ENCODE measurements around the gene PIM3. TPM values are rescaled to one million over a fixed set of nuclear protein-coding genes. Genes with fewer than 3 reads are reported as not detected.

Gene PIM3
- total RNA-seq, 1 experiment from 2014 or later, result 58.2 TPM

DNA sequence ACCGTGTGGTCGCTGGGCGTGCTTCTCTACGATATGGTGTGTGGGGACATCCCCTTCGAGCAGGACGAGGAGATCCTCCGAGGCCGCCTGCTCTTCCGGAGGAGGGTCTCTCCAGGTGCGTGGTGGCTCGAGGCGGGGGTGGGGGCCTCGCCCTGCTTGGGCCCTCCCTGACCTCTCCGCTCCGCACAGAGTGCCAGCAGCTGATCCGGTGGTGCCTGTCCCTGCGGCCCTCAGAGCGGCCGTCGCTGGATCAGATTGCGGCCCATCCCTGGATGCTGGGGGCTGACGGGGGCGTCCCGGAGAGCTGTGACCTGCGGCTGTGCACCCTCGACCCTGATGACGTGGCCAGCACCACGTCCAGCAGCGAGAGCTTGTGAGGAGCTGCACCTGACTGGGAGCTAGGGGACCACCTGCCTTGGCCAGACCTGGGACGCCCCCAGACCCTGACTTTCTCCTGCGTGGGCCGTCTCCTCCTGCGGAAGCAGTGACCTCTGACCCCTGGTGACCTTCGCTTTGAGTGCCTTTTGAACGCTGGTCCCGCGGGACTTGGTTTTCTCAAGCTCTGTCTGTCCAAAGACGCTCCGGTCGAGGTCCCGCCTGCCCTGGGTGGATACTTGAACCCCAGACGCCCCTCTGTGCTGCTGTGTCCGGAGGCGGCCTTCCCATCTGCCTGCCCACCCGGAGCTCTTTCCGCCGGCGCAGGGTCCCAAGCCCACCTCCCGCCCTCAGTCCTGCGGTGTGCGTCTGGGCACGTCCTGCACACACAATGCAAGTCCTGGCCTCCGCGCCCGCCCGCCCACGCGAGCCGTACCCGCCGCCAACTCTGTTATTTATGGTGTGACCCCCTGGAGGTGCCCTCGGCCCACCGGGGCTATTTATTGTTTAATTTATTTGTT lies 2.4 kb downstream of the PIM3 start:
- no peaks in the 10 kb centered on the region for H3K9me3 ChIP-seq (ENCODE audit: control insufficient read depth, insufficient read depth, low read depth, low read length)
- BruUV-seq (replicated peaks), result no TSS peak
- H3K36me3 ChIP-seq (ENCODE audit: control insufficient read depth, insufficient read depth, low read length), result no peaks in the 10 kb centered on the region; the same call in none of the 2 replicates
- in situ Hi-C loops (cut with HindIII; ENCODE audit: low pct_unique_long_range_greater_than_20kb, low sequenced_read_pairs), result no loop called here
- ChIA-PET POLR2A (interaction anchor here (0.7 kb wide), 2 partner anchors 11 to 30 kb away, joined by 3 to 4 read pairs; no protein-coding TSS in a partner anchor), CTCF (interaction anchor here (0.6 kb wide), 2 partner anchors 89 to 186 kb away, joined by 3 to 5 read pairs; no protein-coding TSS in a partner anchor)
- peak overlapping the region; percentile 74 for H3K27ac ChIP-seq (ENCODE audit: low read length)
- ATAC-seq, result 0 out of 2 replicates have a peak, but pooled peaks have one; percentile 0
- intact Hi-C loops (cut with micrococcal nuclease; ENCODE audit: unreplicated experiment), result no loop called here
- peaks cover 58% of the 10 kb centered on the region for H3K4me1 ChIP-seq (ENCODE audit: control insufficient read depth, insufficient read depth, low read length)
- peak overlapping the region; percentile 70 to 71 for H3K4me3 ChIP-seq (ENCODE audit: low read depth in 2 of 2, low read length in 2 of 2)
- TF ChIP-seq, protein P1, sequence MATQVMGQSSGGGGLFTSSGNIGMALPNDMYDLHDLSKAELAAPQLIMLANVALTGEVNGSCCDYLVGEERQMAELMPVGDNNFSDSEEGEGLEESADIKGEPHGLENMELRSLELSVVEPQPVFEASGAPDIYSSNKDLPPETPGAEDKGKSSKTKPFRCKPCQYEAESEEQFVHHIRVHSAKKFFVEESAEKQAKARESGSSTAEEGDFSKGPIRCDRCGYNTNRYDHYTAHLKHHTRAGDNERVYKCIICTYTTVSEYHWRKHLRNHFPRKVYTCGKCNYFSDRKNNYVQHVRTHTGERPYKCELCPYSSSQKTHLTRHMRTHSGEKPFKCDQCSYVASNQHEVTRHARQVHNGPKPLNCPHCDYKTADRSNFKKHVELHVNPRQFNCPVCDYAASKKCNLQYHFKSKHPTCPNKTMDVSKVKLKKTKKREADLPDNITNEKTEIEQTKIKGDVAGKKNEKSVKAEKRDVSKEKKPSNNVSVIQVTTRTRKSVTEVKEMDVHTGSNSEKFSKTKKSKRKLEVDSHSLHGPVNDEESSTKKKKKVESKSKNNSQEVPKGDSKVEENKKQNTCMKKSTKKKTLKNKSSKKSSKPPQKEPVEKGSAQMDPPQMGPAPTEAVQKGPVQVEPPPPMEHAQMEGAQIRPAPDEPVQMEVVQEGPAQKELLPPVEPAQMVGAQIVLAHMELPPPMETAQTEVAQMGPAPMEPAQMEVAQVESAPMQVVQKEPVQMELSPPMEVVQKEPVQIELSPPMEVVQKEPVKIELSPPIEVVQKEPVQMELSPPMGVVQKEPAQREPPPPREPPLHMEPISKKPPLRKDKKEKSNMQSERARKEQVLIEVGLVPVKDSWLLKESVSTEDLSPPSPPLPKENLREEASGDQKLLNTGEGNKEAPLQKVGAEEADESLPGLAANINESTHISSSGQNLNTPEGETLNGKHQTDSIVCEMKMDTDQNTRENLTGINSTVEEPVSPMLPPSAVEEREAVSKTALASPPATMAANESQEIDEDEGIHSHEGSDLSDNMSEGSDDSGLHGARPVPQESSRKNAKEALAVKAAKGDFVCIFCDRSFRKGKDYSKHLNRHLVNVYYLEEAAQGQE (IDR thresholded peaks at IDR 0.05; ENCODE audit: insufficient read depth in 1 of 2, low read depth in 2 of 2, low read length in 1 of 2), result no peak
- TF ChIP-seq SIN3A (IDR thresholded peaks at IDR 0.05; ENCODE audit: borderline replicate concordance, insufficient read depth, low read depth, low read length) (no peak), POLR2AphosphoS5 (IDR thresholded peaks at IDR 0.05; ENCODE audit: low read depth, low read length) (no peak), TCF7L2 (IDR thresholded peaks at IDR 0.05; ENCODE audit: low read depth, low read length) (no peak)
- TF ChIP-seq, protein P2, sequence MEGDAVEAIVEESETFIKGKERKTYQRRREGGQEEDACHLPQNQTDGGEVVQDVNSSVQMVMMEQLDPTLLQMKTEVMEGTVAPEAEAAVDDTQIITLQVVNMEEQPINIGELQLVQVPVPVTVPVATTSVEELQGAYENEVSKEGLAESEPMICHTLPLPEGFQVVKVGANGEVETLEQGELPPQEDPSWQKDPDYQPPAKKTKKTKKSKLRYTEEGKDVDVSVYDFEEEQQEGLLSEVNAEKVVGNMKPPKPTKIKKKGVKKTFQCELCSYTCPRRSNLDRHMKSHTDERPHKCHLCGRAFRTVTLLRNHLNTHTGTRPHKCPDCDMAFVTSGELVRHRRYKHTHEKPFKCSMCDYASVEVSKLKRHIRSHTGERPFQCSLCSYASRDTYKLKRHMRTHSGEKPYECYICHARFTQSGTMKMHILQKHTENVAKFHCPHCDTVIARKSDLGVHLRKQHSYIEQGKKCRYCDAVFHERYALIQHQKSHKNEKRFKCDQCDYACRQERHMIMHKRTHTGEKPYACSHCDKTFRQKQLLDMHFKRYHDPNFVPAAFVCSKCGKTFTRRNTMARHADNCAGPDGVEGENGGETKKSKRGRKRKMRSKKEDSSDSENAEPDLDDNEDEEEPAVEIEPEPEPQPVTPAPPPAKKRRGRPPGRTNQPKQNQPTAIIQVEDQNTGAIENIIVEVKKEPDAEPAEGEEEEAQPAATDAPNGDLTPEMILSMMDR (IDR thresholded peaks at IDR 0.05), result no peak
- H3K27me3 ChIP-seq (ENCODE audit: control insufficient read depth, insufficient read depth, low read length), result no peaks in the 10 kb centered on the region
- DNase-seq (ENCODE audit: low read depth, low spot score), result no peak

DNA sequence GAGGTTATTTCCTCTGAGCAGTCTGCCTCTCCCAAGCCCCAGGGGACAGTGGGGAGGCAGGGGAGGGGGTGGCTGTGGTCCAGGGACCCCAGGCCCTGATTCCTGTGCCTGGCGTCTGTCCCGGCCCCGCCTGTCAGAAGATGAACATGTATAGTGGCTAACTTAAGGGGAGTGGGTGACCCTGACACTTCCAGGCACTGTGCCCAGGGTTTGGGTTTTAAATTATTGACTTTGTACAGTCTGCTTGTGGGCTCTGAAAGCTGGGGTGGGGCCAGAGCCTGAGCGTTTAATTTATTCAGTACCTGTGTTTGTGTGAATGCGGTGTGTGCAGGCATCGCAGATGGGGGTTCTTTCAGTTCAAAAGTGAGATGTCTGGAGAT lies 3.1 kb downstream of the PIM3 start:
- no peaks in the 10 kb centered on the region for H3K27me3 ChIP-seq (ENCODE audit: control insufficient read depth, insufficient read depth, low read length)
- H3K4me3 ChIP-seq (ENCODE audit: low read depth in 2 of 2, low read length in 2 of 2), result peak overlapping the region; percentile 70 to 71
- POLR2A ChIA-PET, result no interaction called here
- CTCF ChIA-PET, result no interaction called here
- DNase-seq (ENCODE audit: low read depth, low spot score) (no peak), ATAC-seq (no peak)
- H3K36me3 ChIP-seq (ENCODE audit: control insufficient read depth, insufficient read depth, low read length), result no peaks in the 10 kb centered on the region; the same call in none of the 2 replicates
- H3K9me3 ChIP-seq (ENCODE audit: control insufficient read depth, insufficient read depth, low read depth, low read length), result no peaks in the 10 kb centered on the region
- TSS peak; percentile 77 for BruUV-seq (replicated peaks)
- peak overlapping the region; percentile 74 for H3K27ac ChIP-seq (ENCODE audit: low read length)
- TF ChIP-seq, protein P1 (IDR thresholded peaks at IDR 0.05; ENCODE audit: insufficient read depth in 1 of 2, low read depth in 2 of 2, low read length in 1 of 2), result no peak
- TF ChIP-seq TCF7L2 (IDR thresholded peaks at IDR 0.05; ENCODE audit: low read depth, low read length), result no peak
- no peak for TF ChIP-seq POLR2AphosphoS5 (IDR thresholded peaks at IDR 0.05; ENCODE audit: low read depth, low read length)
- TF ChIP-seq SIN3A (IDR thresholded peaks at IDR 0.05; ENCODE audit: borderline replicate concordance, insufficient read depth, low read depth, low read length), result no peak
- TF ChIP-seq, protein P2 (IDR thresholded peaks at IDR 0.05), result no peak
- H3K4me1 ChIP-seq (ENCODE audit: control insufficient read depth, insufficient read depth, low read length), result peaks cover 60% of the 10 kb centered on the region
- intact Hi-C loops (cut with micrococcal nuclease; ENCODE audit: unreplicated experiment) (no loop called here), in situ Hi-C loops (cut with HindIII; ENCODE audit: low pct_unique_long_range_greater_than_20kb, low sequenced_read_pairs) (no loop called here)
